GM12801 (cell line): ENCODE measurements around the gene TIAM1.

Experiments
- TF ChIP-seq, protein P1 (sequence below): IDR thresholded peaks from one replicate; pipeline ENCODE4 v1.5.1; 2011; ENCODE audit warnings: control low read depth; ENCODE audit not compliant: insufficient read length; ENCODE audit errors: extremely low read depth

The TIAM1 gene

DNA sequence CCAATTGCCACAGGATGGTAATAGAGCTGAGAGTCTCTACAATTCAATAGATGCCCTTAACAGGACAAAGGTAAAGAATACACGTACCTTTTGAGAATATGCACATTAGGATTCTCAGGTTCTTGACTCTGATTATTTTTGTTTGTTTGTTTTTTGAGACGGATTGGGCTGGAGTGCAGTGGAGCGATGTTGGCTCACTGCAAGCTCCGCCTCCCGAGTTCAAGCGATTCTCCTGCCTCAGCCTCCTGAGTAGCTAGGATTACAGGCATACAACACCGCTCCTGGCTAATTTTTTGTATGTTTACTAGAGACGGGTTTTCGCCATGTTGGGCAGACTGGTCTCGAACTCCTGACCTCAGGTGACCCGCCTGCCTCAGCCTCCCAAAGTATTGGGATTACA lies 48.4 kb downstream of the TIAM1 start:
- TF ChIP-seq, protein P1, sequence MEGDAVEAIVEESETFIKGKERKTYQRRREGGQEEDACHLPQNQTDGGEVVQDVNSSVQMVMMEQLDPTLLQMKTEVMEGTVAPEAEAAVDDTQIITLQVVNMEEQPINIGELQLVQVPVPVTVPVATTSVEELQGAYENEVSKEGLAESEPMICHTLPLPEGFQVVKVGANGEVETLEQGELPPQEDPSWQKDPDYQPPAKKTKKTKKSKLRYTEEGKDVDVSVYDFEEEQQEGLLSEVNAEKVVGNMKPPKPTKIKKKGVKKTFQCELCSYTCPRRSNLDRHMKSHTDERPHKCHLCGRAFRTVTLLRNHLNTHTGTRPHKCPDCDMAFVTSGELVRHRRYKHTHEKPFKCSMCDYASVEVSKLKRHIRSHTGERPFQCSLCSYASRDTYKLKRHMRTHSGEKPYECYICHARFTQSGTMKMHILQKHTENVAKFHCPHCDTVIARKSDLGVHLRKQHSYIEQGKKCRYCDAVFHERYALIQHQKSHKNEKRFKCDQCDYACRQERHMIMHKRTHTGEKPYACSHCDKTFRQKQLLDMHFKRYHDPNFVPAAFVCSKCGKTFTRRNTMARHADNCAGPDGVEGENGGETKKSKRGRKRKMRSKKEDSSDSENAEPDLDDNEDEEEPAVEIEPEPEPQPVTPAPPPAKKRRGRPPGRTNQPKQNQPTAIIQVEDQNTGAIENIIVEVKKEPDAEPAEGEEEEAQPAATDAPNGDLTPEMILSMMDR, result no peak

DNA sequence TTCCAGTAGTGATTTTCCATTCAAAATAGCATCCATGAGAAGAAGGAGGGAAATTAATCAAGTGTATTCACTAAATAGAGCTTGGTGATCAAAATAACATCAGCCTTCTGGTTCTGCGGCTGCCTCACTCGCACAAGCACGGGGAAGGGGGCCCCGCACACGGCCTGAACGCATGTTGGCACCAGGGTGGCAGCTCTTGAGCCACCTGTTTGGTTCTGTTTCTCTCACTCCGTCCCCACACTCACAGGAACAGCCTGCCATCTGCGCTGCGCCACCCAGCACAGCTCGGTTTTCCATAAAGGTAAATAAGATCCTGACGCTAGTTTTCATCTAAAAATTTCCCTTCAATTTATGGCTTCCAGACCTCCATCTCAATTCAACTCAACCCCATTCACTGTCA lies 49.4 kb downstream of the TIAM1 start:
- TF ChIP-seq, protein P1, result no peak

DNA sequence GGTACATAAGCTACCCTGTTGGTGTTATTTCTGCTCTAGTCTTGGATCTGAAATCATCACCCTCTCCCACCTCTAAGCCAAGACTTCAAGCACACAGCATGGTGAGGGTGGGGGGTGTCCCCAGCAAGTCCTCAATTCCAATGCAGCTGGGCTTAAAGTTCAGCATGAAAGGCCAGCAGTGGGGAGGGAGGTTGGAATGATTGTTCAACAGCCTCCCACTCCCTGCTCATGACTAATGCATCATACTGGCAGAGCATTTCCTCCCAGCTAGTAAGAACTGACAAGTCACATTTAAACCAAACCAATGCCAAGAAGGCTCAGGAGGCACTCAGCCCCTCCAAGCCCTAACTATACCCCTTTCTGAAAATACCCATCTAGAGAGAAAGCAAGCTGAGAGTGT lies 50.1 kb downstream of the TIAM1 start:
- TF ChIP-seq, protein P1, result no peak

DNA sequence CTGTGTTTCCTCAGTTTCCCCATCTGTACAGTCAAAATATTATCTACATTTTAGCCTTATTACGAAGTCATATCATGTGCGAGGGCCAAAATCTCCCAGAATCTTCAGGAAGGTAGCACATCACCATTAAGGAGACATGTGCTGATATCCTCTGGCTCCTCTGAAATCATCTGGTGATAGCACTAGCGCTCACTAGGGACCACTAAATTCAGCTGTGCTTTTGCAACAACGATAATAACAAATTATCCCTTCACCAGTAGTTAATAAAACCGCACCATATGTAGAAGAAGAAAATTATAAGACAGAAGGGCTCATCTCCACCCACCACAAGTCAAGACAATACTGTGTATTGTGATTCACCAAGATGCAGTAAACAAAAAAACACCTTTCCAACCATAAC lies 53.3 kb downstream of the TIAM1 start:
- TF ChIP-seq, protein P1, result no peak

DNA sequence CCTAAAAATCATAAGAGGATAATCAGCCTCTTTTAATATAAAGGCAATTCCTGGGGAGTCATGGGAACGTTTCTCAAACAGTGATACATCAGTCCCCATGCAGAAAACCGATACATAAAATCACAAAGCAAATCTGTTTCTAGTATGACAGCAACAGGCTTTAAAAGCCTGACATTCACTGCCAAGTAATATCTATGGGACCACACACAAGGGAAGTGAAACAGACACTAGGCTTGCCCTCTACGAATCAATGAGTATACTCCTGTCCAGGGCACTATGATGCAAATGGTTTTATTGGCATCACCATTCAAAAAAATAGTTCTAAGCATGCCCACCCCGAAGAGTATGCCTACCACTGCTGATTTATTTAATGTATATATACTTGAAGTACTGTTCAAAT lies 54.4 kb downstream of the TIAM1 start:
- TF ChIP-seq, protein P1, result no peak

DNA sequence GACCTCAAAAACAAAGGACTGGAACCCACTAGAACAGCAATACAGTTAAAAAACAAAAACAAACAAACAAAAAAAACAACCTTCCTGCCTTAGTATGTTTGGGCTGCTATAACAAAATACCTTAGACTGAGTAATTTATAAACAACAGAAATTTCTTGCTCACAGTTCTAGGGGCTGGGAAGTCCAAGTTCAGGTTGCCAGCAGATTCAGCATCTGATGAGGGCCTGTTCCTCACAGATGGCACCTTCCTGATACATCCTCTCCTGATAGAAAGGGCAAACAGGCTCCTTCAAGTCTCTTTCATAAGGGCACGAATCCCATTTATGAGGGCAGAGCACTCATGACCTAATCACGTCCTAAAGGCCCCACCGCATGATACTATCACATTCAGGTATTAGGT lies 55.9 kb downstream of the TIAM1 start:
- TF ChIP-seq, protein P1, result no peak

DNA sequence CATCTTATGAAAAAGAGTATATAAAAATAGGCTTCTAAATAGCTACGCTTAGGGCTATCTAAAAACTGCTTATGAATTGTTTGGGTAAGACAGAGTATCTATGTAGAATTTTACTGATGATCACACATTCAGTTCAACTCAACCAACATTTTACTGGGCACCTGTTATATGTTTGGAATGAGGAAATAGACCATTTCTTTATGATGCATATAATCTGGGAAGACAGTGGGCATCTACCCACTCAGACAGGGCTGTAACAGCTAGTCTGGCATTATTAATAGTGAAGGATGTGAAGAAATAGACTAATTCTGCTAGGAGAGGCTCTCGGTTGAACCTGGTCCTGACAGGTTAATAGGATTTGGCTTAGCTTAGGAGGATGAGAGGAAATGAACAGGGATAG lies 56.9 kb downstream of the TIAM1 start:
- TF ChIP-seq, protein P1, result no peak

DNA sequence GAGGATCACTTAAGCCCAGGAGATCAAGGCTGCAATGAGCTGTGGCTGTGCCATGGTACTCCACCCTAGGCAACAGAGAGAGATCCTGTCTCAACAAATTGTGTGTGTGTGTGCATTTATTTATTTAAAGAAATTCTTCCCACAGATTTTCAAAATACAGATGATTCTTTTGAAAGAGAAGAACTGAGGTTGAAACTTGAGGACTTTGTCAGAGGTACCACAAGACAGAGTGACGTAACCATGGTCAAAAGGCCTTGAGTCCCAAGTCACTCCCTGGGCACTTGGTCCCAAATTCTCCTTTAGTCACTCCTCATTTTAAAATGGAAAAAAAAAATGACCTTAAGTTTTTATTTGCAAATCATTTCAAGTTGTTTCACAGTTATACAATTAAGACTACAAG lies 57.4 kb downstream of the TIAM1 start:
- TF ChIP-seq, protein P1, result no peak
